ENCODE results near the gene CSPG5.

The CSPG5 gene

DNA sequence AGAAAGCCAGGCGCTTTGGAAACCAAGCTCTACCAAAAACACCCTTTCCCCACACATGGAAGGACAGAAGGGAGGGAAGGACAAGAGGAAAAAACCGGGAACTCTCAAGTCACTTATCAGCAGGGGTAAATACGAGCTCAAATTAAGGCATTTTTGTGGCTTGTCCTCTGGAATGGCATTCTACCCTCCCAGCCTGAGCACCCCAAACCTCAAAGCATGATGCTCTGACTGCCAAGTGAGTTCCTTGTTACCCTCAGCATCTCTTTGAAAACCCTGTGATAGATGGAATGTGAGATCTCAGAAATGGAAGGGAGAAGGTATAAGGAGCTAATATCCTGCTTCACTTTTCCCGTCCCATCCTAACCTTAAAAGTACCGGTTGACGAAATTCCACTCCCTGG is 8.1 kb upstream of the CSPG5 start:
- no peak for DNase-seq

DNA sequence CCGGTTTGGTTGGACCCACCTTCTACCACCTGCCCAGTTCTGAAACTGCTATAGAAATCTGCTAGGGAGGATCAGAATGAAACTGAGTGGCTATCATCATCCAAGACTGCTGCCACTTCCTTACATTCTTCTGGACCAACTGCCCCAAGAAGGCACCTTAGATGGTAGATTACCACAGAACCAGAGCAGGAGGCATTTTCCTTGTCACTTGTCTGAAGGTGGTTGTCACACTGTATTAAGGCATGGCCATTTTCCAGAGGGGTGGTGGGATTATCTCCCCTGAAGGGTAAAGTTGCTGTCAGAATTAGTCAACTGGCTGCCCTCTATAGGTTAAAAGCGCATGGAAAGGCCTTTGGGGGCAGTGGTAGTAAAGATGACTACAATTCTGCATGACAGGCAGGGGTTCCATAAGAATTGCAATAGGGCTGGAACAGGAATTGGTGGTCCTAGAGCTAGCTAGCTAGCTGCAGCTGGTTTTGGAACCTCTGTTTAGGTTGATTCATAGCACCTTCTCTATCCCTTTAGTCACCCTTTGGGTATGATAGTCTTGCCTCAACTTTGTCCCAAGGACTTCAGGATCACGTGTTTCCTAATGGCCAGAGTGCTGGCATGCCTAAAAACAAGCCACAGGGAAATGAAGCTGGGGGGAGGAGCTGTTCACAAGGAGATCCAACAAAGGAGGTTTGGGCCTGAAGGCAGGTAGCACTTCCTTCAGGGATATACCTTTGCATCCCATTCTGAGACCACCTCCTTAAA is 4.8 kb upstream of the CSPG5 start:
- no peak for DNase-seq

DNA sequence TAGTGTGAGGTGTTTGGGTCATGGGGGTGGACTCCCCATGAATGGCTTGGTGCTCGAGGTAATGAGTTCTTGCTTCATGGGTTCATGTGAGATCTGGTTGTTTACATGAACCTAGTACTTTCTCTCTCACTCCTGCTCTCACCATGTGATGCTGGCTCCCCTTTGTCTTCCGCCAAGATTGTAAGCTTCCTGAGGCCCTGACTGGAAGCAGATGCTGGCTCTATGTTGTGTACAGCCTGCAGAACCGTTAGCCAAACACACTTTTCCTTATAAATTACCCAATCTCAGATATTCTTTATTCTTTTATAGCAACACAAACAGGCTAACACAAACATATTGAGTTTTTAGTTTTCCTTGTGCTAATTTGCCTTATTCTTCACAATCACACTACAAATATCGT is 3.2 kb upstream of the CSPG5 start:
- DNase-seq, result no peak

GRCh38 chr3:47581422-47581821 is 2.8 kb upstream of the CSPG5 start:
- DNase-seq, result no peak

- no peak for DNase-seq
Observed at GRCh38 chr3:47580481-47580880, 1.8 kb upstream of the CSPG5 start.

DNA sequence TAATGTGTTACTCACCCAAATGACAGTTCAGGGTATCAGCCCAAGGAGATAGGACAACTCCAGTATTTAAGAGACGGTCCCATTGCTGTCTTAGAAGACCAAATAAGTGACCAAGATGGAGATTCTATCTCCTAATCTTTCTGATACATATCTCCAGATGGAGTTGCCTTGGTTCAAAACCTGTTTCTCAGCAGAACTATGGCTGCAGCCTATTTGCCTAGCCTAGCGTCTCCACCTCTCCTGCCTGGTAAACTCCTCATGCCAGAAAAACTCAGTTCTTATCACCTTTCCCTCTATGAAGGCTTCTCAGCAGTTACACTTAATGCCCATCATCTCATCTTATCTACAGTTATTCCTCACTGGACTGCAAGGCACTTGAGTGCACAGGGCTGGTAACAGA is 1.2 kb upstream of the CSPG5 start:
- DNase-seq, result no peak

DNA sequence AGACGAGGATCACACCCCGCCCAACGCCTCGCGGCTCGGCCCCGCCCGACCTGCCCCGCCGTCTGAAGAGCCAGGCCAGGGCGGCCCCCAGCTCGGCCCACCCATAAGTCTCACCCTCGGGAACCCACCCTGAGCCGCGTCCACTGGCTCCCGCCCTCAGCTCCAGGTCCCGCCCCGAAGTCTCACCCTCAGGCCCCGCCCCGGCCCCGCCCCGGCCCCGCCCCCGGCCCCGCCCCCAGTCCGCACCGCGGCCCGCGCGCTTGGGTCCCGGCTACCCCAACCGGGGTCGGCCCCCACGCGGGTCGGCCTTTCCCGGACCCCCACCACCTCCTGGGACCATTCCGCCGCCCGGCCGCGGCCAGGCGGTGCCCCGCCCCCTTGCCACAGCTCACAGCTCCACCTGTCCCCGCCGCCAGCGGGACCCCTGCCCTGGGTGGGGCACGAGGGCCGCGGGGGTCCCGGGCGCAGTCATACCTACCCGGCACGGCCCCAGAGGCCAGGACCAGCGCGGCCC is 489 bp downstream of the CSPG5 start:
- DNase-seq, result no peak

- no peak for DNase-seq
Observed at GRCh38 chr3:47577583-47578118, 1.0 kb downstream of the CSPG5 start.

DNA sequence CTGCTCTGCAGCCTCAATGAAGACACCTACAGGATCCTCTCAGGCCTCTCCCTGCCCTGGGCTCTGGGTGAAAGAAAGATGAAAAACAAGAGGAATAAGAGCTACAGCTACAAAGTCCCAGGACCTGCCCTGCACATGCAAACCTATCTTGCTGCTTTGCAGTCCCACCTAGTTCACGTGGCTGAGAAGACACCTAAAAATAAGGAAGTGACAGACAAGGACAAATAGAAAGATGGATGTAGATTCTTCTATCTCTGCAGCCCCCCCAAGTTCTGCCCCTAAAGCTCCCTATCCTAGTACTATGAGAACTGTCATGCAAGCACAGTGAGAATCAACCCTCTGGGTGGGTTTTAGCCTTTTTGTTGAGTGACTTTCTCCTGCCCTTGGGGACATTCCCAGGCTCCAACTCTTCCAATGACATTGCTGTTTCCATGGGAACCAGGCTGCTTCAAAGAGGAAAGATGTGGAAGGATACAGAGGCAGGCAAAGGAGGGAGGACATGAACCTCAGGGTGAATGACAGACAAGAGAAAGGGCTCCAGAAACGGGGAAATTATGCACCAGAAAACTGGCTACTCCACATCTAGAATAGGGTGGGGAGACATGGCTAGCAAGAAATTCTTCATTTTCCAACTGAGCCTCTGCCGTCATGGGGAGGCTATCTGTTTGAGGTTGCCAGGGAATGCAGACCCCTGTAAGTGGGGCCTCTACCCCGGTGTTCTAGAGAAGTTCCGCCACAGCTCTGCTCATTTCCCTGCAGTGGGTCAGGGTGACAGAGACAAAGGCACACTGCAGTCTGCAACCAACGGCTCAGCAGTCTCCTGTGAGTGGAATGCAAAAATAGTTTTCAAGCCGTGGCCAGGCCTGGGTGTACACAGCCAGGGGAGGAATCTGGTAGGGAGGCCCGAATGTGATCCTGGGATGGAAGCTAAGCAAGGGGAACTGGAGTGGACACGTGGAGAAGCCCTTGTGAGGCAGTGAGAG is 5.2 kb downstream of the CSPG5 start:
- no peak for DNase-seq

GRCh38 chr3:47571391-47572175 is 7.1 kb downstream of the CSPG5 start:
- DNase-seq, result no peak

DNA sequence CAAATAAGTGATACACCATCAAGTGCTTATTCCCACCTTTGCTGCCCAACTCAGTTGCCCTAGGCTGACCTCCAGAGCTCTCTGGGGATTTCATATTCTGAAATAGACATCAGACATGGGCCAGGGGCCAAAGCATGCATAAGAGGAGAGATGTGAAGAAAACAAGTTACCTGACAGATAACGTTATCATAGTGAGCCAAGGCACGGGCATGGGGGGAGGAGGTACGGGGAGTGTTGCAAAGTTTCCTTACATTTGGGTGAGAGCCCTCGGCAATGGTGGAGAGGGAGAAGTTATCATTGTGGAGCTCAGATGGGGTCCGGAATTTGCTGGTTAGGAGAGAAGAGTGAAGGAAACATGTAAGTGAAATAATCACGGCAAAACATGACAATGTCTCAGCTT is 9.8 kb downstream of the CSPG5 start:
- DNase-seq, result no peak

DNA sequence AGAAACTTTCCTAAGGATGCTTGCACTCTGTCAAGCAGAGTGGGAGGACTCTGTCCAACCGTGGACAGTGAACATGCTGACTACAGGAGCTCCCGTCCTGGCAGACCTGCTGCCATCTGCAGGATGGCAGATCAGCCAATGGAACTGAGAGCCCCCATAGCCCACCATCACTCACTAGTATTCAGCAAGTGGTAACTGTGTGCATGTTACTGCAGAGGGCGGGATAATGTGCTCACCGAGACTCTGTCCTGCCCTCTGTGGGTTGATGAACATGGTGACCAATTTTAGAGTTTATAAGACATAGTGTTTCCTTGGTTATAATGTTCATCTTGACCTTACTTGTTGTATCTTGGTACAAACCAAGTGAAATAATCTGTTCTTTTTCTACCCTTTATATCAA is 11.5 kb downstream of the CSPG5 start:
- DNase-seq, result no peak

DNA sequence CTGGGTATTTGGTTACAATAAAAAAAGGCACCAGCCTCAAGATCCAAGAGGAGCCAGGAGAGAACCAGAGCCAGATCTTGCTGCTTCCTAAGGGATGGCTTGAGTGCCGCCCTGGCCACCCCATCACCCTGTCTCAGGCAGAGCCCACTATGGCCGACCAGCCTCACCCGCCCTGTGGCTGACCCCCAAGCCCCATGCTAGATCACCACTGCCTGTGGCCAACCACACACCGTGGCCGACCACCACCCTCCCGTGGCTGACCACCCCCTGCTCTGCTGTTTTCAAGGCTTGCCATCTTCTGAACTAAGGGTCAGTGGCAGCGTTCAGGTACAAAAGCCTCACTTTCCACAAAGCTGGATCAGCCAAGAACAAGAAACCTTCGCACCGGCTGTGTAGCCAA is 12.0 kb downstream of the CSPG5 start:
- DNase-seq, result no peak

GRCh38 chr3:47565734-47566550 is 12.7 kb downstream of the CSPG5 start:
- DNase-seq, result no peak

DNA sequence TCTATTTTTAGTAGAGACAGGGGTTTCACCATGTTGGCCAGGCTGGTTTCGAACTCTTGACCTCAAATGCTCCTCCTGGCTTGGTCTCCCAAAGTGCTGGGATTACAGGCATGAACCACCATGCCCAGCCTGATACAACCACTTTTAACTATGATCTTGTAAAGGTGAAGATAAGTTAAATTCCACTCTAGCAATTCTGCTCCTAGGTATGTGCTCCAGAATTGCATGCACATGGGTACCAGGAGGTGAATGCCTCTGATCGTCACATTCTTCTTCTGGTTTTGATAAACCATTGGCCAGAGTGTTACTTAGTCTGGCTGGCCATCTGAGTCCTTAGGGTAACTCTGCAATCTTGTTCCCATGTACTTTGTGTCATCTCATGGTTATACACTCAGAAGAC is 22.3 kb downstream of the CSPG5 start:
- no peak for DNase-seq

DNA sequence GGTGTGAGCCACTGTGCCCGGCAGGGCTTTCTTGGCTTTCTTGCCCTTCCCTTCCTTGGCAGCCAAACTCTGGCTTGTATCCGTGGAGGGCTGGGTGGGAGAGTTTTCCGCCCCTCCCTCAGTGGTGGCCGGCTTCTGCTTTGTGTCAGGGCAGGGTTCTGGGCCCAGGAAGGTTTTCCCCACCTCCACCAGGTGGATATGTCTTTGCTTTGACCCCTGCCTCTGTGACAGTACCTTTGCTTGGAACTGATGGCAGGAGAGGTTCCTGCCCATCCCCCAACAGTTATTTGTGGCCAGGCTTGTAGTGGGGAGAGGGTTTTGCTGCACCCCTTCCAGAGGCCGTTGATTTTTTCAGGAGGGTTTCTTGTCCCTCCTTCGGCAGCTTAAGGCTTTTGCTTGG is 24.3 kb downstream of the CSPG5 start:
- no peak for DNase-seq

- DNase-seq, result no peak
Observed at GRCh38 chr3:47553407-47553806, 25.3 kb downstream of the CSPG5 start.

DNA sequence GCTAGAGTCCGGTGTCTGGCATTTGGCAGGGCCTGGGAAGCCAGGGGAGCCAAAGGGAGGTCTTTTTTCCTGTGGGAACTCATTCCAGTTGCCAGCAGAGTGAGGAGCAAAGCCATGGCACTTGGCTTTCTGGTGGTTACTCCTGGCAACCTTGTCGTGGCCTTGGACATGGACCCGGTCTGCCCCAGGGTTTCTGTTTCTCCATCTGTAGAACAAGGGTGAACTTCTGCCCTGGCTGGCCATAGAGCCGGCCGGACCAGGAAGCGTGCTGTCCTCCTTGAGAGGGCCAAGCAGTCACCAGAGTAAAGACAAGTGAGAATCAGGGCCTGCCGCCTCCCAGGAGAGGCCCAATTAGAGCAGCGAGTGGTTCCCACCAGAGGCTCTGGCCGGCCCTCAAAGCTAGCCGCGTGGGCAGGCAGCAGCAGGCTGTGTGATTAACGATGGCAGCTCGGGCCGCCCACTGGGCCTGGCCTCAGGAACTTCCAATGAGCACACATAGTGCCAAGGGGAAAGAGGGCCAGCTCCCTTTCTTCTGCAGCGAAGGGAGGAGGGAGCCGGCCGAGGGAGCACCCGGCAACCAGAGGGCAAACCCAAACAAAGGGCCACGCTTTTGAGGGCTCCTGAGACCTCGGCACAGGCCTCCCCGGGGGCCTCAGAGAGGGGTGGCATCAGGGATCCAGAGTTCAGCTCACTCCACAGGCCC is 36.0 kb downstream of the CSPG5 start:
- no peak for DNase-seq

DNA sequence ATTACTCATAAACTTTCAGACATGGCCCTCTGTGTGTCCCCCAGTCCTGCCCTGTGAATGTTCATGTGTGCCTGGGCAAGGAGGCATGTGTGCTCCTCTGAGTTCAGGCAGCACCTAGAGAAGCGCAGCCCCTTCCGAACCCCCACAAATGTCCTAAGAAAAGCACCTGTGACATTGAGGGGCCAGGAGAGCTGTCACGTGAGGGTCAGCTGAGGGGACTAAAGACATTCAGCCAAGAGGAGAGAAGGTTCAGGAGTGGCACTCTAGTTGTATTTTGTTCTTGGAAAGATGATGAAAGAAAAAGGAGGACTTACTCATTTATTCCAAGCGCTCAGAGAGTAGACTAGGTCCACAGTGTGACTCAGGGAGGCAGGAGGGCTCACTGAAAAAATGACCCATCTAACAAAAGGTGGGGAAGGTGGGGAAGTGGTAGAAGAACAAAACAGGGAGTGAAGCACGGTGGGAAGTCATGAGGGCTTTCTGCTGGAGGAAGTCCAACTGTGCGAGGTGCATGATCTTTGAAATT is 37.0 kb downstream of the CSPG5 start:
- no peak for DNase-seq

DNA sequence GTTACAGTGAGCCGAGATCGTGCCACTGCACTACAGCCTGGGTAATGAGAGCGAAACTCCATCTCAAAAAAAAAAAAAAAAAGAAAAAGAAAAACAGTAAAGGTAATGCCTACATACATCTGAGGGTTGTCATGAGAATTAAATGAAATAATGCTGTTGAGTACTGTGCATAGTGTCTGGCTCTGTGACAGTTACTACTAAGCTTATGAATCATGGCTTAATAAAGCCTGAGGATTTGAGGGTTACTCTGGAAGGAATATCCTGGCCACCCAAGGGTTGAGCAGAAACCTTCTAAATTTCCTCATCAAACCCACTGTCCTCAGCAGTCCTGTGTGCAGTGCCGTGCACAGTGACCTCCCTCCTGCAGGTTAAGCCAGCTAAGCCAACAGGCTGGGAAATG is 38.4 kb downstream of the CSPG5 start:
- DNase-seq, result no peak

- DNase-seq, result no peak
Observed at GRCh38 chr3:47536967-47537366, 41.7 kb downstream of the CSPG5 start.

Data from NCI-H510A treated with DMSO at 0.1 percent for 48 hours (cell line).